ENCODE results near the gene SLC19A1.

The SLC19A1 gene

DNA sequence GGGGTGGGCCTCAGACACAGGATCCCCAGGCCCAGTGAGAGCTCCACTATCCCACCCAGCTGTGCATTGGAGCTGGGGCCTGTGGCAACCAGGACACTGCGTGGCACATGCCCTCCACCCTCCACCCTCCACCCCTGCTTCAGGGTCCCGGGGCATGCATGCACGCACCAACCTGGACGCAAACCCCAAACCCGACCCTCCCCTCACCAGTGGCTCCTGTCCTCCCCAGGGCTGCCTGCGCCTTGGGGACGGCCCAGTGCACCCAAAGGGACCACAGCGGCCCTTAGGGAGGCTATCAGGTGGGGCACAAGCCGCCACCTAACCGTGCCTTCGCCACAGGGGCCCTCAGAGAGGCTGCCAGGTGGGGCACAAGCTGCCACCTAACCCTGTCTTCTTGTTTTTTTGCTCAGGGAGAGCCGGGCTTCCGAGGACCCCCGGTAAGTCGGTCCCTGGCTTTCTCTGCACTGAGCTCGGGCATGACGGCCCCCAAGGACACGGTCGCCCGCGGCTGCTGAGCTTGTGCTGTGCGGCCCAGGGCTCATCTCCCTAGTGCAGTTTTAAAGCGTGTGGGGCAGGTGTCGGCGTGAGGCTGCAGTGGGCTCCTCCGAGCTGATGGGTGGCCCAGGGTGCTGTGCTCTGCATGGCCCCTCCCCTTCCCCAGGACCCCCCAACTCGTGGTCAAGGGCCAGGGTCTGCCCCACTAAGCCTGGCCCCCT, 47.9 kb downstream of the SLC19A1 start:
- Histone ChIP-seq H3F3A (ENCODE audit: insufficient read depth, low read length) (no peaks in the 10 kb centered on the region), H3K9me2 (replicated peaks; ENCODE audit: insufficient read depth, low read length) (no peaks in the 10 kb centered on the region), H3K4me2 (ENCODE audit: low read depth, low read length) (no peak overlapping the region)

DNA sequence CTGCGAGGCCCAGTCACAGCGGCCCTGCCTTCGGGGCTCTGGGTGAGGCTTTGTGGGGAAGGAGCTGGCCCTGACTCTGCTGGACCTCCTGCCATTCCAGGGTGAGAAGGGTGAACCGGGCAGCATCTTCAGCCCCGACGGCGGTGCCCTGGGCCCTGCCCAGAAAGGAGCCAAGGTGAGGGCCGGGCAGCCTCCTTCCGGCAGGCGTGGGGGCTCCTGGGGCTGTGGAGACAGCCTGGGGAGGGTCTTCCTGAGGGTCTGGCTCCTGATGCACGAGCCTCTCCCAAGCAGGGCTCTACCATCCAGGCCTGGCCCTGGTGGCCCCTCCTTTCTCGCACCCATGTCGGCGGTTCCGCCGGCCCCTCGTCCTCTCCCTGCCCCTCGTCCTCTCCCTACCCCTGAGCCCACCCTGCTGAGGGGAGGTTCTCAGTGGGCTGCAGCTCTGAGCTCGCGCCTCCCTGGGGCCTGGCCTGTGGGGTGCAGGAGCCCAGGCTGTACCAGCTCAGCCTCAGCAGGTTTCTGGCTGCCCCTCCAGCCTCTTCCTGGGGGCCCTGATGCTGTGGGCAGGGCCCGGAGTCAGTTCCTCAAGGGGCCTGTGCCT, 48.7 kb downstream of the SLC19A1 start:
- H3K36me3 ChIP-seq (replicated peaks; ENCODE audit: insufficient read depth, low read length): no peaks in the 10 kb centered on the region

More for the DNA sequence above, 47.9 kb downstream of the SLC19A1 start:
- no peak for DNase-seq
- Histone ChIP-seq H3K9me3 (replicated peaks; ENCODE audit: insufficient read depth, low read length) (no peaks in the 10 kb centered on the region), H3K79me2 (ENCODE audit: low read length) (no peaks in the 10 kb centered on the region), H3K27me3 (replicated peaks; ENCODE audit: insufficient read depth, low read length) (peaks cover 95% of the 10 kb centered on the region), H3K4me3 (ENCODE audit: low read length) (no peak overlapping the region), H4K20me1 (ENCODE audit: insufficient read depth, low read length) (no peaks in the 10 kb centered on the region), H3K9ac (ENCODE audit: low read length) (no peak overlapping the region), H3K27ac (ENCODE audit: low read length) (no peak overlapping the region), H3K4me1 (ENCODE audit: low read length) (no peaks in the 10 kb centered on the region), H3K36me3 (replicated peaks; ENCODE audit: insufficient read depth, low read length) (no peaks in the 10 kb centered on the region), H2AFZ (ENCODE audit: low read length) (no peak overlapping the region)
- TF ChIP-seq, protein P1, sequence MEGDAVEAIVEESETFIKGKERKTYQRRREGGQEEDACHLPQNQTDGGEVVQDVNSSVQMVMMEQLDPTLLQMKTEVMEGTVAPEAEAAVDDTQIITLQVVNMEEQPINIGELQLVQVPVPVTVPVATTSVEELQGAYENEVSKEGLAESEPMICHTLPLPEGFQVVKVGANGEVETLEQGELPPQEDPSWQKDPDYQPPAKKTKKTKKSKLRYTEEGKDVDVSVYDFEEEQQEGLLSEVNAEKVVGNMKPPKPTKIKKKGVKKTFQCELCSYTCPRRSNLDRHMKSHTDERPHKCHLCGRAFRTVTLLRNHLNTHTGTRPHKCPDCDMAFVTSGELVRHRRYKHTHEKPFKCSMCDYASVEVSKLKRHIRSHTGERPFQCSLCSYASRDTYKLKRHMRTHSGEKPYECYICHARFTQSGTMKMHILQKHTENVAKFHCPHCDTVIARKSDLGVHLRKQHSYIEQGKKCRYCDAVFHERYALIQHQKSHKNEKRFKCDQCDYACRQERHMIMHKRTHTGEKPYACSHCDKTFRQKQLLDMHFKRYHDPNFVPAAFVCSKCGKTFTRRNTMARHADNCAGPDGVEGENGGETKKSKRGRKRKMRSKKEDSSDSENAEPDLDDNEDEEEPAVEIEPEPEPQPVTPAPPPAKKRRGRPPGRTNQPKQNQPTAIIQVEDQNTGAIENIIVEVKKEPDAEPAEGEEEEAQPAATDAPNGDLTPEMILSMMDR (IDR thresholded peaks at IDR 0.05; ENCODE audit: low read length): no peak
- no peak for TF ChIP-seq EZH2phosphoT487 (IDR thresholded peaks at IDR 0.05; ENCODE audit: low read length)
- no peak for TF ChIP-seq EZH2 (optimal IDR thresholded peaks at IDR 0.05; ENCODE audit: low read depth, low read length)

DNA sequence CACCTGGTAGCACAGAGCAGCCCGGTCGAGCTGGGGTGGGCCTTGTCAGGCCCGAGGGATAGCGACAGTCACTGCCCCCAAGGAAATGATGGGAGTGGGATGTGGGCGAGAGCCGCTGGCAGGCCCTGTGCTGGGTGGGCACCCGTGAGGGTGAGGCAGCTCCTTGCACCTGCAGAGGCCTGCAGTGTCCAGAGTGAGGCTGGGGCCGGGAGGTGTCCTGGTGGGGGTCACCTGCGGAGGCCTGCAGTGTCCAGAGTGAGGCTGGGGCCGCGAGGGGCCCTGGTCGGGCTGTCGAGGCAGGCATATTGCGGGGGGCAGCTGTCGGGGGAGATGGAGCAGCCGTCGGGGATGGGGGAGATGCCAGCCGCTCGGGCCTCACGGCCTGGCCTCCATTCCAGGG, 49.5 kb downstream of the SLC19A1 start:
- H3K9me3 ChIP-seq (replicated peaks; ENCODE audit: insufficient read depth, low read length): no peaks in the 10 kb centered on the region
- H3K4me3 ChIP-seq (ENCODE audit: low read length): no peak overlapping the region
- H2AFZ ChIP-seq (ENCODE audit: low read length): no peak overlapping the region
- no peak overlapping the region for H3K27ac ChIP-seq (ENCODE audit: low read length)
- H3K9ac ChIP-seq (ENCODE audit: low read length): no peak overlapping the region
- H3K4me2 ChIP-seq (ENCODE audit: low read depth, low read length): no peak overlapping the region
- TF ChIP-seq EZH2phosphoT487 (IDR thresholded peaks at IDR 0.05; ENCODE audit: low read length): no peak
- TF ChIP-seq, protein P1 (IDR thresholded peaks at IDR 0.05; ENCODE audit: low read length): no peak
- TF ChIP-seq EZH2 (optimal IDR thresholded peaks at IDR 0.05; ENCODE audit: low read depth, low read length): no peak
- no peaks in the 10 kb centered on the region for H3K9me2 ChIP-seq (replicated peaks; ENCODE audit: insufficient read depth, low read length)
- no peaks in the 10 kb centered on the region for H4K20me1 ChIP-seq (ENCODE audit: insufficient read depth, low read length)
- no peaks in the 10 kb centered on the region for H3F3A ChIP-seq (ENCODE audit: insufficient read depth, low read length)
- peaks cover 95% of the 10 kb centered on the region for H3K27me3 ChIP-seq (replicated peaks; ENCODE audit: insufficient read depth, low read length)
- no peaks in the 10 kb centered on the region for H3K4me1 ChIP-seq (ENCODE audit: low read length)
- no peak for DNase-seq
- H3K79me2 ChIP-seq (ENCODE audit: low read length): no peaks in the 10 kb centered on the region
- no peaks in the 10 kb centered on the region for H3K36me3 ChIP-seq (replicated peaks; ENCODE audit: insufficient read depth, low read length)

More for the DNA sequence above, 48.7 kb downstream of the SLC19A1 start:
- Histone ChIP-seq H2AFZ (ENCODE audit: low read length) (no peak overlapping the region), H3K27ac (ENCODE audit: low read length) (no peak overlapping the region), H3K4me1 (ENCODE audit: low read length) (no peaks in the 10 kb centered on the region), H3K4me2 (ENCODE audit: low read depth, low read length) (no peak overlapping the region), H3K27me3 (replicated peaks; ENCODE audit: insufficient read depth, low read length) (peaks cover 95% of the 10 kb centered on the region), H3F3A (ENCODE audit: insufficient read depth, low read length) (no peaks in the 10 kb centered on the region), H3K9me3 (replicated peaks; ENCODE audit: insufficient read depth, low read length) (no peaks in the 10 kb centered on the region), H3K9me2 (replicated peaks; ENCODE audit: insufficient read depth, low read length) (no peaks in the 10 kb centered on the region), H3K79me2 (ENCODE audit: low read length) (no peaks in the 10 kb centered on the region), H4K20me1 (ENCODE audit: insufficient read depth, low read length) (no peaks in the 10 kb centered on the region), H3K4me3 (ENCODE audit: low read length) (no peak overlapping the region), H3K9ac (ENCODE audit: low read length) (no peak overlapping the region)
- TF ChIP-seq EZH2phosphoT487 (IDR thresholded peaks at IDR 0.05; ENCODE audit: low read length): no peak
- no peak for DNase-seq

DNA sequence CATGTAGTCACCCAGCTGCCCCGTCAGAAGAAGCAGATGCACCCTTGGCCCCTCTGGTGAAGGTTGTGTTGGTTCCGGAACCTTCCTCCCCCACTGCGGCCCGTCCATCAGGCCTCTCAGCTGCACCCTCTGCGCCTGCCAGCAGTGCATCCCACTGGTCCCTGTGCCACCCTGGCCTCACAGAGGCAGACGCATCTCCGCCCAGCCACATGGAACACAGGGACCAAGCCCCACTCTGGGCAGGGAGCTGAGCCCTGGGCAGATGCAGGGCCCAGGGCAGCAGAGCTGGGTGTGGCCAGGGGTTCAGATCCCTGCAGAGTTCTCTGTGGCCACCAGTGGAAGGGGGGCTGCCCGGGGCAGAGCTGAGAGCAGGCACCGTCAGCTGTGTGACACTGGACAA, 50.6 kb downstream of the SLC19A1 start:
- H3K9ac ChIP-seq (ENCODE audit: low read length): no peak overlapping the region
- no peaks in the 10 kb centered on the region for H3F3A ChIP-seq (ENCODE audit: insufficient read depth, low read length)
- no peaks in the 10 kb centered on the region for H3K4me1 ChIP-seq (ENCODE audit: low read length)
- H4K20me1 ChIP-seq (ENCODE audit: insufficient read depth, low read length): no peaks in the 10 kb centered on the region
- H3K36me3 ChIP-seq (replicated peaks; ENCODE audit: insufficient read depth, low read length): no peaks in the 10 kb centered on the region
- peaks cover 95% of the 10 kb centered on the region for H3K27me3 ChIP-seq (replicated peaks; ENCODE audit: insufficient read depth, low read length)
- no peak overlapping the region for H3K4me2 ChIP-seq (ENCODE audit: low read depth, low read length)
- no peaks in the 10 kb centered on the region for H3K79me2 ChIP-seq (ENCODE audit: low read length)
- no peak for DNase-seq
- no peak overlapping the region for H2AFZ ChIP-seq (ENCODE audit: low read length)
- no peaks in the 10 kb centered on the region for H3K9me2 ChIP-seq (replicated peaks; ENCODE audit: insufficient read depth, low read length)
- TF ChIP-seq EZH2phosphoT487 (IDR thresholded peaks at IDR 0.05; ENCODE audit: low read length) (no peak), EZH2 (optimal IDR thresholded peaks at IDR 0.05; ENCODE audit: low read depth, low read length) (no peak)
- H3K27ac ChIP-seq (ENCODE audit: low read length): no peak overlapping the region
- H3K4me3 ChIP-seq (ENCODE audit: low read length): no peak overlapping the region
- H3K9me3 ChIP-seq (replicated peaks; ENCODE audit: insufficient read depth, low read length): no peaks in the 10 kb centered on the region

All from MM.1S (cell line).